Thymus (tissue), 11 donors: ENCODE measurements around the gene SLIT1. TPM values are rescaled to one million over a fixed set of nuclear protein-coding genes. Genes with fewer than 3 reads are reported as not detected.
A peak's percentile ranks its signal among the peaks of the same experiment; 100 is the strongest.

Experiments used
- DNase-seq, 9 donors: peaks; one replicate each; pipeline ENCODE4 v3.0.0-alpha.2; 2013; ENCODE audit warnings: low spot score in 9 of 9, low read depth in 6 of 9, missing footprints in 1 of 9
- H3K27ac ChIP-seq, 2 donors: one replicate each; pipeline ENCODE4 v1.5.1; 2013; ENCODE audit warnings: control low read depth in 1 of 2, low read depth in 1 of 2, low read length in 1 of 2, mild to moderate bottlenecking in 1 of 2, moderate library complexity in 1 of 2
- H3K27me3 ChIP-seq, 2 donors: one replicate each; pipeline ENCODE4 v1.5.1; 2013; ENCODE audit warnings: low read length in 1 of 2; ENCODE audit not compliant: control insufficient read depth in 2 of 2, insufficient read depth in 1 of 2
- H3K36me3 ChIP-seq, 2 donors: one replicate each; pipeline ENCODE4 v1.5.1; 2013; ENCODE audit warnings: low read length in 1 of 2, mild to moderate bottlenecking in 1 of 2, moderate library complexity in 1 of 2; ENCODE audit not compliant: control insufficient read depth in 2 of 2, insufficient read depth in 2 of 2
- H3K4me1 ChIP-seq, 2 donors: one replicate each; pipeline ENCODE4 v1.5.1; 2013; ENCODE audit warnings: low read length in 2 of 2; ENCODE audit not compliant: control insufficient read depth in 2 of 2, insufficient read depth in 2 of 2
- H3K4me3 ChIP-seq, 2 donors: one replicate each; pipeline ENCODE4 v1.5.1; 2013; ENCODE audit warnings: low read length in 2 of 2, control low read depth in 1 of 2, mild to moderate bottlenecking in 1 of 2
- H3K9me3 ChIP-seq, 2 donors: one replicate each; pipeline ENCODE4 v1.5.1; 2013; ENCODE audit warnings: low read length in 1 of 2, mild to moderate bottlenecking in 1 of 2; ENCODE audit not compliant: control insufficient read depth in 2 of 2, insufficient read depth in 1 of 2
- WGBS: extraction: QIAGEN DNeasy Blood & Tissue Kit; methylation state at CpG from one replicate; pipeline ENCODE4 v1.1.7; 2013; 5-methylcytosine and 5-hydroxymethylcytosine counted together
- polyA plus RNA-seq: library from polyadenylated mRNA; stranded (reverse); fragments of 200-250 nt; gene quantifications from one replicate; pipeline ENCODE4 v1.2.3, GENCODE V29; 2013
- total RNA-seq: library from RNA; stranded (reverse); fragments of 120-200 nt; gene quantifications from one replicate; pipeline ENCODE4 v1.2.4, GENCODE V29; 2013
- donor health status: healthy.

Gene SLIT1
- total and polyA plus RNA-seq, 2 donors, result 1.0 to 5.9 TPM

DNA sequence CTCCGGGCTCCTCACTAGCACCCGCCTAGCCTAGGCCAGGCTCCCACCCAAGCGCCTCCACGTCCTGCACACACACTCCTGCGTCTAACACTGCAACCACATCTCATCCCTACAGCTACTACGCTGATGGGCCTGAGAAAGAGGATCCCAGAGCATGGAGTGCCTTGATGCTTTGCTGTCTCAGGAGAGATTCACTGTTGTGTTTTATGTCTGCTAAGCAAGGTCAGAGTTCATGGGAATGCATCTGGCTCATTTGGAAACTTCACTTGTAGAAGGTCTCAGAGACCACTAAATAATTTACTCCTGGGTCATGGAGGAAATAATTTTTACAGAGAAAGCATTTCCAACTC, 88.7 kb downstream of the SLIT1 start:
- Histone ChIP-seq H3K4me3 (no peak overlapping the region), H3K27me3 (peaks cover 0 to 21% of the 10 kb centered on the region in 2 donors), H3K36me3 (peaks cover 4 to 43% of the 10 kb centered on the region in 2 donors), H3K27ac (no peak overlapping the region), H3K9me3 (no peaks in the 10 kb centered on the region), H3K4me1 (peaks cover 0 to 50% of the 10 kb centered on the region in 2 donors)
- 85% methylated on average over 6 of the region's 6 CpGs for WGBS
- DNase-seq, result no peak

- DNase-seq, result peak in 4 of 9 donors; percentile 37 to 58 (median 40)
- peaks cover 0 to 21% of the 10 kb centered on the region in 2 donors for H3K27me3 ChIP-seq
Observed at GRCh38 chr10:97096261-97097083, 89.3 kb downstream of the SLIT1 start.

GRCh38 chr10:97095701-97096260, 90.0 kb downstream of the SLIT1 start:
- Histone ChIP-seq H3K27me3 (peaks cover 0 to 21% of the 10 kb centered on the region in 2 donors), H3K4me1 (peaks cover 0 to 50% of the 10 kb centered on the region in 2 donors), H3K4me3 (no peak overlapping the region), H3K27ac (peak overlapping the region in 1 of 2 donors; percentile 60), H3K36me3 (peaks cover 0 to 40% of the 10 kb centered on the region in 2 donors), H3K9me3 (no peaks in the 10 kb centered on the region)
- WGBS, result 44% methylated on average over 11 of the region's 11 CpGs
- no peak for DNase-seq

More at GRCh38 chr10:97096261-97097083, 89.3 kb downstream of the SLIT1 start:
- Histone ChIP-seq H3K4me3 (no peak overlapping the region), H3K9me3 (no peaks in the 10 kb centered on the region), H3K4me1 (peaks cover 0 to 50% of the 10 kb centered on the region in 2 donors), H3K27ac (peak overlapping the region in 1 of 2 donors; percentile 60), H3K36me3 (peaks cover 1 to 42% of the 10 kb centered on the region in 2 donors)
- WGBS, result 27% methylated on average over 23 of the region's 23 CpGs

DNA sequence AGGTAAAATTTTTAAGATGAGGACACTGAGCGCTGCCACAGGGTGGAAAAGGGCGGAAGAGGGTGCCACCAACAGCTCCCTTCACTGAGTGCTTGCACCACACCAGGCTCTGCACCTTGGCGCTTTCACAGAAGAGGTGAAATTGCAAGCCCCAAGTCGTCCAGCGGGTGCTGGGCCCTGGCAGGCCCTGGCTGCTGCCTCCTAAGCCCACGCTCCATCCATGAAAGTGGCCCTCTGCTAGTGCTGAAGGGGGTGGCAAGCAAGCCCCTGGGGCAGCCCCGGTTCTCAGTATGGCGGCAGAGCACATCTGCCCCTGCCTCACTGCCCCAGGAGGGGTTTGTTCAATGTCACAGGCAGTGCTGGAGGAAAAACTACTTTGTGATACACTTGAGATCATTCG, 95.1 kb downstream of the SLIT1 start:
- DNase-seq, result no peak
- Histone ChIP-seq H3K4me1 (peaks cover 0 to 29% of the 10 kb centered on the region in 2 donors), H3K36me3 (peaks cover 0 to 39% of the 10 kb centered on the region in 2 donors), H3K9me3 (no peaks in the 10 kb centered on the region), H3K27ac (no peak overlapping the region), H3K4me3 (no peak overlapping the region), H3K27me3 (peaks cover 0 to 23% of the 10 kb centered on the region in 2 donors)
- 83% methylated on average over 9 of the region's 9 CpGs for WGBS

DNA sequence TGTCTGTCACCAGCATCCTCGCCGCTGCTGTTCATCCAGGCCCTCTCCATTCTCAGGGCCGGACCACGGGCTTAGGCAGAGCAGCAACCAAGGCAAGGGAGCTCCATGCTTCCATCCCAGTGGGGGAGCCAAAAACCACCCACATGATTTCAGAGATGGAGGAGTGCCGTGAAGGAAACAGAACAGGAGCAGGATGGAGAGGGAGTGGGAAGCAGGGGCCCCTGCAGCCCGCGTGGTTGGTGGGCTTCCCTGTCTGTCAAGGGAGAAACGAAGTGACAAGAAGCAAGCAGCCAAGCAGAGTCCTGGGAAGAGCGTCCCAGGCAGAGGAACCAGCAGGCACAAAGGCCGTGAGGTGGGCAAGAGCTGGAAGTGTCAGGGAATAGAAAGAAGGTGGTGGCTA, 95.7 kb downstream of the SLIT1 start:
- Histone ChIP-seq H3K27ac (no peak overlapping the region), H3K27me3 (peaks cover 0 to 20% of the 10 kb centered on the region in 2 donors), H3K9me3 (no peaks in the 10 kb centered on the region), H3K4me1 (peaks cover 0 to 23% of the 10 kb centered on the region in 2 donors), H3K4me3 (no peak overlapping the region), H3K36me3 (peaks cover 0 to 40% of the 10 kb centered on the region in 2 donors)
- 75% methylated on average over 10 of the region's 10 CpGs for WGBS
- no peak for DNase-seq

- H3K4me1 ChIP-seq, result peaks cover 0 to 19% of the 10 kb centered on the region in 2 donors
- no peak overlapping the region for H3K4me3 ChIP-seq
- peaks cover 0 to 39% of the 10 kb centered on the region in 2 donors for H3K36me3 ChIP-seq
- peaks cover 0 to 20% of the 10 kb centered on the region in 2 donors for H3K27me3 ChIP-seq
- no peak overlapping the region for H3K27ac ChIP-seq
- WGBS, result 42% methylated on average over 15 of the region's 15 CpGs
- no peak for DNase-seq
- no peaks in the 10 kb centered on the region for H3K9me3 ChIP-seq
Observed at GRCh38 chr10:97089209-97089870, 96.4 kb downstream of the SLIT1 start.

DNA sequence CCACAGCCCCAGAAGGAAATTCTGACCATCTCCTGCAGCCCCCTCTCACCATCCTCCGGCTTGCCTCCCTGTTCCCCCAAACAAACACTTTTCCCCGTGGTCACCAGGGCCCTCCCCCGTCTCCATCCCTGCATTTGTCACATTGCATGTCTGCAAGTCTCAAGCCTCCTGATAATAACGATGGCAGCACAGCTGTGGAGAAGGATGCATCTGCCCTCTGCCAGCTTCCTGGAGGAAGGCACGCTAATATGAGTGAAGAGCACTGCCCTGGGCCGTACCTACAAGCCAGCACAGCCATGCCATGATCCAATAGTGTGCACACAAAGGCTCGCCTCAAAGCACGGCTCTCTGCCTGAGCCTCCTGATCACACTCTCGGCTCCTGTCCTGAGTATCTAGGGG, 98.5 kb downstream of the SLIT1 start:
- H3K27me3 ChIP-seq, result peaks cover 0 to 20% of the 10 kb centered on the region in 2 donors
- H3K4me3 ChIP-seq, result no peak overlapping the region
- 49% methylated on average over 9 of the region's 9 CpGs for WGBS
- H3K27ac ChIP-seq, result no peak overlapping the region
- DNase-seq, result no peak
- H3K36me3 ChIP-seq, result peaks cover 0 to 34% of the 10 kb centered on the region in 2 donors
- no peaks in the 10 kb centered on the region for H3K9me3 ChIP-seq
- peaks cover 0 to 6% of the 10 kb centered on the region in 2 donors for H3K4me1 ChIP-seq

- DNase-seq, result no peak
- Histone ChIP-seq H3K27me3 (peaks cover 0 to 20% of the 10 kb centered on the region in 2 donors), H3K4me1 (peaks cover 0 to 6% of the 10 kb centered on the region in 2 donors), H3K27ac (no peak overlapping the region), H3K9me3 (no peaks in the 10 kb centered on the region), H3K36me3 (peaks cover 0 to 34% of the 10 kb centered on the region in 2 donors), H3K4me3 (no peak overlapping the region)
- WGBS, result 96% methylated on average over 1 of the region's 1 CpG
Observed at GRCh38 chr10:97086530-97086929, 99.2 kb downstream of the SLIT1 start.
